TTC549 (cell line): Measurements from ENCODE around the gene GREB1.
"Not testable (repeated sequence)": the region's sequence is repeated elsewhere in the genome, so short reads cannot be mapped to it uniquely, and the experiment has no call there.

Experiments
- FAIRE-seq: peaks from 2 replicates; lab custom pipeline; 2012; peaks lifted over from hg19 to GRCh38; lab: Jason Lieb, UNC

GREB1 gene

DNA sequence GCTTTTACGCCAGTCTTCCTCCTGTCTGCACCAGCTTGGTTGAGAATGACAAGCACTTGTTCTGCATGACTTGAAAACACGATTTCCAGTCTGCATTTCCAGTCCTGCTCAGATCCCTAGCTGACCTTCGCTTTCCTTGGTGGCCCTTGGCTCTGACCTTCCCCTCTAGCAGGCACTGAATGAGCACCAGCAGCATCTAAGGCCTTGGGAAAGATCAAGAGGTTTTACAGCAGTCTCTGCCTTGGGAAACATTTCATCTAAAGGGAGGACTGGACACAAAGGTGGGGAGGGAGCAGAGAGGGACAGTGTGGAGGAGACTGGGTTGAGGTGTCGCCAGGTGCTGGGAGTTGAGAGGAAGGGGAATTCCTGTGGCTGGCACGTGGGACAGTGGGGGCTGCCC is 105.7 kb downstream of the GREB1 start:
- FAIRE-seq = no peak

DNA sequence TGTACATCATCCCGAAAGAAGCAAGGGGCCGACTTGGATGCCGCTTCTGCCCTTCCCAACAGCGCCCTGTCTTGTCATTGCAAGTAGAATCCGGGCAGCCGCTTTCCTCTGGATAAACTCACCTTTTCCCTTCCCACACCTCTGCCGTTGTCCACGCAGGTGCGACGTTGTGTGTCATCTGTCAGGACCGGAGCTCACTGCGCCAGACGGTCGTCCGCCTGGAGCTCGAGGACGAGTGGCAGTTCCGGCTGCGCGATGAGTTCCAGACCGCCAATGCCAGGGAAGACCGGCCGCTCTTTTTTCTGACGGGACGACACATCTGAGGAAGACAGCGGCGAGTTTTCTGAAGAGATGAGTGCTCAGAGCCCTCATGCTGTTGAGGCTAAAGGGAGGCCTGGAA is 106.3 kb downstream of the GREB1 start:
- FAIRE-seq = no peak

DNA sequence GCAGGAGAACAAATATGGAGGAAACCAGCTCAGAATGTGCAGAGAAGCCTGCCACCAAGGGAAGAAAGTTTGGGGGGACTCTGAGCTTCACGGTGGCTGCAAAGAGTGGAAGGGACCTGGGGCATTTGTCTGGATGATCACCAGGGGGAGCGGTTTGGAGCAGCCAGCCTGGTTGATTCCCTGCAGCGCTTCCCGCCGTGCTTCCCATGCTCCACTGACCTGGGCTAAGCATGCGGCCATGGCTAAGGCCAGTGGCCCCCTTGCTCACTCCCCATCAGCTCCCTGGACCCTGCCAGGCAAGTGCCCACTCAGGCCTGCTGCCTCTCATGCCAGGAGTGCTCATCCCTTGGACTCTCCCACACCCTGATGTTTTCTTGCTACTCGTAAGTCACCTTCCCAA is 109.1 kb downstream of the GREB1 start:
- no peak for FAIRE-seq

- FAIRE-seq = no peak
Observed at GRCh38 chr2:11644293-11644692, 110.4 kb downstream of the GREB1 start.

DNA sequence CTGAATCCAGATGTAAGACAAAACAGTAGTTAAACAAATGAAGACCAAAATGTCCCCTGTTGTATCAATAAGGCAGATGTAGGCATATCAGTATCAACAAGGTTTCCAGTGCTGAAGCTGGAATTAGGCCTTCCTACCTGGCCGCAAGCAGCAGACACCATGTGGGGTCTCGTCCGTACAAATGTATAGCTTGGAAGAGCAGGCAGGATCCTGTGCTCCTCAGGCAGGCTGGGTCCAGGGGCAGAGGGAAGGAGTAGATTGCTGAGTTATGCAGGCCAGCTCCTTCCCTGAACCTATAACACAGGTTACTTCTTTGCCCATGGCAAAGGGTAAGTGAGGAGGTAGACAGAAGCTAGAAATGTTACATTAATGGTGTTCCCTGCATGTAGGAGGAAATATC is 112.7 kb downstream of the GREB1 start:
- no peak for FAIRE-seq

GRCh38 chr2:11647834-11648600 is 114.2 kb downstream of the GREB1 start:
- FAIRE-seq = no peak

DNA sequence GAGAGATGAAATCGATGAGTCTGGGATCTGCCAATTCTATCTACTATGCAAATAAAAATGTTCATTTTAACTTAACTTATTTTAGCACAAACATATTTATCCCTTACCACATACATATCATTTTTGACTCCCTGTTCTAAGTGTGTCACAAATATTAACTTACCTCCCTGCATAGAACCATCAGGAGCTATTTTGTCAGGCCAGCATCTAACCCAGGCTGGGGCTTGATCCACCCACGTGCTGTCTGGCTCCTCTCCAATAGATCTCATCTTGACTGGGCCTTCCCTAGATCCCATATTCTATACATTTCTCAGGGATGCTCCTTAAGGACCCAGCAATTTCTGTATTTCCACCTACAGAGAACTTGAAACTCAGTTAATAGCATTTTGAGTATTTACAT is 115.2 kb downstream of the GREB1 start:
- FAIRE-seq = no peak

- FAIRE-seq = no peak
Observed at GRCh38 chr2:11651856-11652548, 118.2 kb downstream of the GREB1 start.

- FAIRE-seq = no peak
Observed at GRCh38 chr2:11652553-11652952, 118.7 kb downstream of the GREB1 start.

- FAIRE-seq = no peak
Observed at GRCh38 chr2:11655495-11655894, 121.7 kb downstream of the GREB1 start.

- FAIRE-seq = no peak
Observed at GRCh38 chr2:11656252-11656651, 122.4 kb downstream of the GREB1 start.

GRCh38 chr2:11656671-11657101 is 122.8 kb downstream of the GREB1 start:
- FAIRE-seq = no peak

GRCh38 chr2:11657195-11657594 is 123.3 kb downstream of the GREB1 start:
- no peak for FAIRE-seq

GRCh38 chr2:11657646-11658045 is 123.8 kb downstream of the GREB1 start:
- no peak for FAIRE-seq

DNA sequence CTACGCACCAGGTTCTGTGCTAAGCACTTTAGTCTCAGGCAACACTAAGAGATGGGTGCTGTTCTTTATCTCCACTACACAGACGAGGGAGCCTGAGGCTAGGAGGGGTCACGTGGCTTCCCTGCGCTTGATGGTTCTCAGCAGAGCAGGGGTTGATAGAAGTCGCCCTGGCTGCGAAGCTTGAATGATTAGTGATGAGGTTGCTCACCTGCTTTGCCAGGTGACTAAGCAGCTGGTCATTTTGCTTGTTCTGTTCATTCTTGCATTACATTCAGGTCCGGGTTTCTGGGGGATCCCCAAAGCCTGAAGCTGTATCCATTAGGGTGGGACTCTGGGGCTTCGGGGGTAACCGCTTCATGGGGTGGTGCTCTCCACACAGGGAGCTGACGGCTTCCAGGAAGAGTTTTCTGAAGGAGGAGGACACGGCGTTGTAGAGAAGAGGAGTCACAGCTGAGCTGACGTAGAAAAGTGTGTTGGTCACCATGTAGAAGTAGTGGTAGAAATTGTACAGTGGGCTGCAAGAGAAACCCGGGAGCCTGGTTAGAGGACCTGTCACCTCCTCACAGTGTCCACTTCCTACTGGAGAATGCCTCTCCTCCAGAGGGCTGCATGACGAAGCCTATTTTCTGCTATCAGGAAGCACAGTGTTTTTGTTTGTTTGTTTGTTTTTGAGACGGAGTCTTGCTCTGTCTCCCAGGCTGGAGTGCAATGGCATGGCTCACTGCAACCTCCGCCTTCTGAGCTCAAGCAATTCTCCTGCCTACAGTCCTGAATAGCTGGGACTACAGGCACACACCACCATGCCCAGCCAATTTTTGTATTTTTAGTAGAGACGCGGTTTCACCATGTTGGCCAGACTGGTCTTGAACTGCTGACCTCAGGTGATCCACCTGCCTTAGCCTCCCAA is 124.6 kb downstream of the GREB1 start:
- no peak for FAIRE-seq

GRCh38 chr2:11659115-11659475 is 125.2 kb downstream of the GREB1 start:
- no peak for FAIRE-seq

- no peak for FAIRE-seq
Observed at GRCh38 chr2:11659851-11660250, 126.0 kb downstream of the GREB1 start.

- not testable (repeated sequence) for FAIRE-seq
Observed at GRCh38 chr2:11660396-11660795, 126.6 kb downstream of the GREB1 start.

DNA sequence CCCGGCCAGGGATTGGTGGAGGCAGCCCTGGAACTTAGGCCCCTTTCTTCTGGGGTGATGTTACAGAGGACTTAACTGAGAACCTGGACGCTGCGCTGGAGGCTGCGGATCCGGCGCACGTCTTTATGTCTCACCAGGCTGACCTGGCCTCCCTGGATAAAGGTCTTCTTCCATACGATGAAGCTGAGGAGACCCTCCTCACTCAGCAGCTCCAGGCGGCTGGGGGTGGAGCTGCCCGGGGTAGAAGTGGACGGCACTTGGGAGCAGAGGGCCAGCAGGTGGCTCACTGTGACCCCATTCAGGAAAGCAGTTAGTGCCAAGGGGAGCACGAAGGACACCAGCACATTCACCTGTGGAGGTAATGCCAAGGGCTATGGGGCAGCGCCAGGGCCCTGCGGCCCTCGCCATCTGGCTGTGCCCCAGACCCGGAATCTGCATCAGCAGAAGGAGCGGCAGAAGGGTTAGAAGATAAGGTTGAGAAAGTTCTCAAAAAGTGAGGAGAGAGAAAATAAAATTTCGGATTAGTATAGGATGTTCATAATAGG is 128.1 kb downstream of the GREB1 start:
- FAIRE-seq = no peak

DNA sequence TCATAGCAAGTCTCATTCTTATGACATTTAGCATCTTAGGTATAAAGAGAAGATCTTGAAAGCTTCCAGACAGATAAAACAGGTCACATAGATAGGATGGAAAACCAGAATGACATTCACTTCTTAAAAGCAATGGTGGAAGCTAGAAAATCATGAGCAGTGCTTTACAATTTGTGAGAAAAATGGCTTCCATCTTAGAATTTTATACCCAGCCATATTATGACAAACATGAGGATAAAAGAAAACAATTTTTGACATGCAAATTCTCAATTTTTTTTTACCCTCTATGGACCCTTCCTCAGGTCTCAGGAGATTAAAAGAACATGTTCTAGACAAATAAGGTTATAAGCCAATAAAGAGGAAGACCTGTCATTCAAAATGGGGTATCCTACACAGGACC is 129.0 kb downstream of the GREB1 start:
- FAIRE-seq = no peak

DNA sequence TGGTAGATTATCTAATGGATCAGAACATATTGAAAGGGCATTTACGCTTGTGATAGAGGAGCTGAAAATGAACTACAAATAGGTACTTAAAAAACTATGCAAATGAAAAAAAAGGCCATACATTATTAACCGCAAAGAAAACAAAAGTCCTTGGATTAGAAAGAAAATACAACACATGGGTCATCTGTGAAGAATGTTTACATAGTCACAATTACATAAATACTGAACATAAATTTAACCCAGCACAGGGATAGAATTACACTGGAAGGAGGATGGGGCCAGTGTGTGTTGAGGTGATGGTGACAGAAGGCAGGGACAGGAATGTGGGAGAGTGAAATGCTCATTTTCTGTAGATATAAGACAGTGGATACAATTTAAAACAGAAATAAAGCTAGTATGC is 129.6 kb downstream of the GREB1 start:
- FAIRE-seq = no peak

- FAIRE-seq = no peak
Observed at GRCh38 chr2:11665028-11665427, 131.2 kb downstream of the GREB1 start.
